H1 (cell line): ENCODE data around the gene GPR161. TPM values are rescaled to one million over a fixed set of nuclear protein-coding genes. Genes with fewer than 3 reads are reported as not detected.

Source experiments
- CBX8 ChIP-seq: fragments of 300-800, 300-1000 bp; sonication (generic); IDR thresholded peaks from 2 replicates; pipeline ENCODE4 v1.7.1; 2016; ENCODE audit warnings: low read depth, low read length, borderline replicate concordance
- CTCF ChIP-seq, 3 experiments: IDR thresholded peaks; 1 replicate in 2 of 3; 2 replicates in 1 of 3; pipeline versions ENCODE4 v1.5.1 to v1.6.1; 2011; ENCODE audit warnings: low read length in 3 of 3, mild to moderate bottlenecking in 3 of 3, inconsistent platforms in 2 of 3, low read depth in 1 of 3, moderate library complexity in 1 of 3; ENCODE audit not compliant: insufficient read depth in 1 of 3; ENCODE audit errors: control extremely low read depth in 1 of 3
- KDM4A ChIP-seq: IDR thresholded peaks from one replicate; pipeline ENCODE4 v1.7.1; 2012; ENCODE audit warnings: low read depth, mild to moderate bottlenecking, moderate library complexity, low read length, inconsistent platforms; ENCODE audit not compliant: severe bottlenecking
- RNF2 ChIP-seq: fragments of 200-900, 300-1000 bp; sonication (generic); IDR thresholded peaks from 2 replicates; pipeline ENCODE4 v1.7.1; 2016; ENCODE audit warnings: borderline replicate concordance, low read depth, mild to moderate bottlenecking, antibody characterized with exemption, low read length; ENCODE audit not compliant: poor library complexity, severe bottlenecking; ENCODE audit errors: missing control alignments
- SP4 ChIP-seq: IDR thresholded peaks from 2 replicates; pipeline ENCODE4 v1.6.1; 2012; ENCODE audit warnings: low read length, inconsistent platforms
- ZNF274 ChIP-seq: IDR thresholded peaks from 2 replicates; pipeline ENCODE4 v1.7.0; 2012; ENCODE audit warnings: low read length, borderline replicate concordance; ENCODE audit errors: extremely low read depth
- polyA plus RNA-seq, 7 experiments: library from polyadenylated mRNA; depleted of rRNA in 3 of 7; stranded (reverse) in 5 of 7; unstranded in 2 of 7; fragments of >200 nt in 5 of 7; fragments of 200-250 nt in 2 of 7; gene quantifications; 1 replicate in 5 of 7; 2 replicates in 1 of 7; 4 replicates in 1 of 7; pipeline versions ENCODE4 v1.2.1 to v1.2.3, GENCODE V29; 2011 to 2013; ENCODE audit warnings: missing spikeins in 2 of 7, mixed read lengths in 2 of 7
- total RNA-seq: library from RNA; stranded (reverse); fragmentation: NEBNext Ultra II Directional; extraction: Animal tissue kit (Norgen Biotek cat#: 25700); gene quantifications from 2 replicates; pipeline ENCODE4 v1.2.1, GENCODE V29; 2021

GPR161 gene
- total and polyA plus RNA-seq, 2 of the 8 experiments (the other 6 are each of a cell fraction or from before 2014, with no cell fraction given), result 13.7 to 16.8 TPM

- TF ChIP-seq RNF2, result no peak
- TF ChIP-seq CBX8, result no peak
- no peak for TF ChIP-seq SP4
- TF ChIP-seq ZNF274, result no peak
- no peak for TF ChIP-seq CTCF (IDR thresholded peaks at IDR 0.05; ENCODE audit: control extremely low read depth in 1 of 3, insufficient read depth in 1 of 3, low read depth in 1 of 3, low read length in 3 of 3)
- no peak for TF ChIP-seq KDM4A
These were observed 22.5 kb upstream of the GPR161 start (continued) for GRCh38 chr1:168159251-168159650.
